HTERT RPE-1 (cell line): ENCODE results near the gene TOP2A.

Experiments used
- in situ Hi-C: fragments of 300-500 bp; cut with MboI; formaldehyde crosslinking; loops from 4 replicates; pipeline ENCODE4 v1.14.3; 2020; ENCODE audit warnings: low sequenced_read_pairs

TOP2A gene

DNA sequence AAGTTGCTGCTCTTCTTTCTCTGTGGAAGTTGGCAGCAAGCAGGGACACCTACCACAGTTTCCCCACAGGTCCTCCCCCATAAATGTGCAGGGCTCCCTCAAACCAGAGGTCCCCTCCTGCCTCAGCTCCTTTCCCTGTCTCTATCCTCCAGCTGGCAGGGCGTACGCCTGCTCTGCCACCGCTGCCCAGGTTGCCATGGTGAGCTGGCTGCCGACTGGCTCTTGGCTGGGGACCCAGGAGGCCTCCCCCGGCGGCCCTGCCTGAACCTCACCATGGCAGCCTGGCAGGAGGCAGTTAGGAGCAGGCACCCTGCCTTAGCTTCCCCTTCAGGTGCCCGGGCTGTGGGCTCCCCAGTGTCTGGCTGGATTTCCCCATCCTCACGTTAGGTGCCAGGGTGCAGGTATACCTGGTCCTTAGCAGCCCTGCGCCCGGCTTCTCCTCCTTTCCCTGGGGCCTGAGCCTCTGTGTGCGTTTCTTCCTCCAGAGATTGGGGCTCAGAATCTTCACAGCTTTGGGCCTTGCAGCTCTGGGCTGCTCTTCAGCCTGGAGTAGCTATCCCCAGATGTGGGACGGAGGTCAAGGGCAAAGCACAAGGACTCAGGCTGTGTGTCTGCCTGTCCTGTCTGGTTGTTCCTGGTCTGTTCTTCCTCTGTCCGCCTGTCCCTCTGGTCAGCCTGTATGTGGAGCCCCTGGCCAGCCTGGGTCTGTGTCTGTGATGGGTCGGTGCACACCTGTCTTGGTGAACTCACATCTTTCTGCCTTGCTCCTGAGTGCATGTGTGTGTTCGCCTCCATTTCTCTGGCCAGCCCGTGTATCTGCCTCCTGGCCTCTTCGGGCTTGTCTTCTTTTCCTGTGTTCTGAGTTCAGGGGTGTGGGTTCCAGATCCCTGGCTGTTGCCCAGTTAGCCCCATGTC is 68.9 kb downstream of the TOP2A start:
- in situ Hi-C loops, result no loop called here

DNA sequence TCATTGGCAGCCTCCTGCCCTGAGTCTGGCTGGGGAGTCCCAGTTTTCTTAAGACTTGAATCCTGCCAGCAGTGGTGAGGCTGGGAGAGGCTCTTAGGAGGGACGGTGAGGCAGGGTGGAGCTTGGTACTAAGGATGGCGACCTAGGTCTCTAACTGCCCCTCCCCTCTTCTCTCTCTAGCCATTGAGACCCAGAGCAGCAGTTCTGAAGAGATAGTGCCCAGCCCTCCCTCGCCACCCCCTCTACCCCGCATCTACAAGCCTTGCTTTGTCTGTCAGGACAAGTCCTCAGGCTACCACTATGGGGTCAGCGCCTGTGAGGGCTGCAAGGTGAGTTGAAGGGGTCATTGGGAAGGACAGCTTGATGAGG is 69.6 kb downstream of the TOP2A start:
- in situ Hi-C loops, result no loop called here

DNA sequence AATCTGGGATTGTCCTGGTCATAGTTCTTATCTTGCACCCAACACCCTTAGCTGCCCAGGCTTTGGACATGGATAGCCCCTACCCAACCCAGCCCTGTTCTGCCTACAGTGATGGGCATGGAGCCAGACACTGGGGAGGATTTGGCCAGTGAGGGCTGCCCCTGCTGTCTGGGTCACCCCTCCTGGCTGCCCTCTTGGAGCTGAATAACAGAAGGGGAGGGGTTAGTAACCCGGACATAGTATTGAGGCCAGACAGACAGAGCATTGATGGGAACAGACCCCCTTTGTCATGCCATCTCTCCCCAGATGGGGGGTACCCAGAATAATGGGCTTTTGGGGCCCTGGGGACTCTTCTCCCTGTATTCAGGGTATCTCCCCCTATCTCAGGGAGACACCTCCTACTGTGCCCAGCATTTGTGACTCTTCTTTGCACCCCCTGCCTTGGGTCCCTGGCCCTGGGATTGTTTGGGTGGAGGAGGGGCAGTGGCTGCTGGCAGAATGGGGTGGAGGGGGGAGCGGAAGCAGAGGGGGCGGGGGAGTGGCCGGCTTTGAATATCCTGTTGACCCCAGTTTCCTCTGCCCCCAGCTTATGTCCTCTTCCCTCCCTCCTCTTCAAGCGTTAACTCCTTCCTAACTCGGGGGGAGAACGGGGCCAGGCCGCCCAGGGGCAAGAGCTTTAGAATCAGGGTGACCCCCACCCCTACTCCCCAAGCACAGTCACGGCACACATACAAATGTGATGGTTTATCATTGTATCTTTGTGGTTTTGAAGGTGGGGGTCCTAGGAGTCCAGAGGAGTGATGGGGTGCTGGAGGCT is 70.2 kb downstream of the TOP2A start:
- in situ Hi-C loops, result no loop called here

DNA sequence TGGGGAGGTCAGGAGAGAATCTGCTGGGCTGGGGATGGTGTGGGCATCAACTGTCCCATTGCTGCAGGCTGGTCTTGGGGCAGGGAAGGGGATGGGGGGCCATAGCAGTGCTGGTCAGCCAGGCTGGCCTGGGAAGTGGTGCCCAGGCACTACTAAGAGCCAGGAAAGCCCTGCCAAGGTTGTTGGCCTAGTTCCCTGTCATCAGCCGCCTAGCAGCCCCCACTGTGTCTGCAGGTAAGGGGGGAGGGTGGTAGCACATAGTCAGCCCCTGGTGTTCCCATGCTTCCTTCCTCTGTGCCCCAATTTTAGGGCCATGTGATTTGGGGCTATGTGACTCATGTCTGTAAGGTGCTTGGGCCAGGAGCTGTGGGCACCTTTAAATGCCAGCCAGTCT is 70.9 kb downstream of the TOP2A start:
- in situ Hi-C loops, result no loop called here

DNA sequence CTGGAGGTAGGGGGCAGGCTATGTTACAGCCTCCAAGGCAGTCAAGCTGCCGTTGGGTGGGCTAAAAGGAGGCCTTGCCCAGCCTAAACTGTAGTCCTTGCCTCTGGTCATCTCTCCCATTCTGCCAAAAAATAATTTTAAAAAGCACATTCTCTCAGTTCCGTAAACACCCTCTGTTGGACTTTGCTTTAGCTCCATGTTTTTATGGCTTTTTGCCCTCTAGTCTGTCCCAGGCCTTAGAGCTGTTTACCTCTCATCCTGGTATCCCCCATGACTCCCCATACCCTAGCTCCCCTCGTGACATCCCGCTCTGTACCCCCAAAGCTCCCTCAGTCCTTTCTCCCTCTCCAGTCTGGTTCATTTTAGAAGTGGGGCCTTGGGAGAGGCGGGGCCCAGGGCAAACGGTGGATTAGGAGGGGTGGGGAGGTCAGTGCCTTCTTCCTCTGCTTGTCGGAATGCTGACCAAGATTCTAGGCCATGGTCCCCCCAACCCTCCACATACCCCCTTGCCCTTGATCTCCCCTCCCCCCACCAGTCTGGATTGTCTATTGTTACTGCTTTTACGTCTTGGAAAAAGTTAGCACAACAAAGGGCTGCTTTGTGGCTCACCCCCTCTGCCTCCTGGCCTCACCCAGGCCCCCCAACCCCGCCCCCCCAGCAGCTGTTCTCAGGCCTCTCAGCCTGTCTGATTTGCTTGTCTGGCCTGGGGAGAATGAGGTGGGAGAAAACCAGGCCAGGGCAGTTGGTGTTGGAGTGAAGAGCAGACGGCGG is 71.5 kb downstream of the TOP2A start:
- in situ Hi-C loops, result no loop called here

DNA sequence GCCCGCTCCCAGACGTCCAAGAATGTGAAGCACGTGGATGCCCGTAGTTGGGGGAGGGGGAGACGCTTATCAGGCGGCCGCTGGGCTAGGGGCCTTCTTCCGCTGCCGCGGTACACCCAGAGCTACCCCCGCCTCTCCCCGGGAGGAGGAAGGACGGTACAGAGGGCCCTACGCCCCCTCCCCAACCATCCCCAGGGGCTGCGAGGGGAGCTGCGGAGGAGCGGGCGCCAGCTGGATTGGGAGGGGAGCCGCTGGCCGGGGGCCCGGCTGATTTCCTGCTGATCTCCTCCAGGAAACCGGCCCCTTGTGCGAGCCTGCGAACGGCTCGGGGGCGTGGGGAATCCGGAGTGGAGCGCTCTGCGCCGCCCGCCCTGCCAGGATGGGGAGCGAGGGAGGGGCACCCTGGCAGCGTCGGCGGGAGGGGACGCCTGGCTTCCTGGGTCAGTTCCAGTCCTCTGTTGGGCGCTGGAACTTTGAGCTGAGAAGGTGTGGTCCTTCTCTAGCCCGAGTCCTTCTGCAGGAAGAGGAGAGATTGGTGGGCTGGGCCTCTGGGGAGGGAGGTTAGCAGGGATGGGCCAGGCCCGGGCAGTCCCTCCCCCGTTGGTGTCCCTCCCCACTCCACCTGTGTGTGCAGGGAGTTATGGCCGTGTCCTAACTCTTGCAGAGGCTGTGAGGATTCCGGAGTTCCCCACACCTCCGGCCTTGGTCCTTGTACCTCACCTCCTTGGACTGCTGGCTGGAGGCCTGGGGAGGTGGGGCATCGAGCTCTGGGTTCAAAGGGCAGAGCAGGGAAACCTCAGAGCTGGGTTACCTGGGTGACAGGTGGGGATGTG is 72.3 kb downstream of the TOP2A start:
- in situ Hi-C loops, result no loop called here

DNA sequence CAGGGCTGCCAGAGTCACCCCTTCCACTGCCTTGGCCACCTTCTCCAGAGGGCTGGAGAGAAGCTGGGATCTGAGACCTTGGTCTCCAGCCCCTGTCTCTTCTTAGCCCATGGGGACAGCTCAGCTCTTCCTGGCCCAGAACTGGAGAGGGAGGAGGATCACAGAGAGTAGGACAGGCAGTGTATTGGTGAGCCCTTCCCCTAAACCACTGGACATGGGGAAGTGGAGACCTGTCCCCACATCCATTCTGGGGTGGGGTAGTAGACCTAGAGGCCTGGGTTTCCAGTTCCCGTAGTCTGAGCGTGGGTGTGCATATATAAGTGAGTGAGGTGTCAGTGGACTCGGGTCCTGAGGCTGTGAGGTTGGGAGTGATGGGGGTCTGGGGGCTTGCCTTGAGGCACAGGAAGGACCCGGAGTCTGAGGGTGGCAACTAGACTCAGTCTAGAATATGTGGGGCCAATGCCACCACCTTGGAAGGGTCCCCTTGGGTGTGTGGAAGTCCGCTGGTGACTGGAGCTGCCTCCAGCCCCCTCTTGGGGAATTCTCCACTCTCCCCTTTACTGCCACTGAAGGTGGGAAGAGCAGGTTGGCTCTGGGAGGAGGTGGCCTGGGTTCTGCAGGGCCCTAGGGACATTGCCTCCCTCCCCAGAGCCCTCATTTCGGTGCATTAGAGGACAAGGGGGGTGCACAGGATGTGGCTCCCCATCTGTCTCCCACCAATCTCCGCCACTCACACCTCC is 73.1 kb downstream of the TOP2A start:
- in situ Hi-C loops, result no loop called here

DNA sequence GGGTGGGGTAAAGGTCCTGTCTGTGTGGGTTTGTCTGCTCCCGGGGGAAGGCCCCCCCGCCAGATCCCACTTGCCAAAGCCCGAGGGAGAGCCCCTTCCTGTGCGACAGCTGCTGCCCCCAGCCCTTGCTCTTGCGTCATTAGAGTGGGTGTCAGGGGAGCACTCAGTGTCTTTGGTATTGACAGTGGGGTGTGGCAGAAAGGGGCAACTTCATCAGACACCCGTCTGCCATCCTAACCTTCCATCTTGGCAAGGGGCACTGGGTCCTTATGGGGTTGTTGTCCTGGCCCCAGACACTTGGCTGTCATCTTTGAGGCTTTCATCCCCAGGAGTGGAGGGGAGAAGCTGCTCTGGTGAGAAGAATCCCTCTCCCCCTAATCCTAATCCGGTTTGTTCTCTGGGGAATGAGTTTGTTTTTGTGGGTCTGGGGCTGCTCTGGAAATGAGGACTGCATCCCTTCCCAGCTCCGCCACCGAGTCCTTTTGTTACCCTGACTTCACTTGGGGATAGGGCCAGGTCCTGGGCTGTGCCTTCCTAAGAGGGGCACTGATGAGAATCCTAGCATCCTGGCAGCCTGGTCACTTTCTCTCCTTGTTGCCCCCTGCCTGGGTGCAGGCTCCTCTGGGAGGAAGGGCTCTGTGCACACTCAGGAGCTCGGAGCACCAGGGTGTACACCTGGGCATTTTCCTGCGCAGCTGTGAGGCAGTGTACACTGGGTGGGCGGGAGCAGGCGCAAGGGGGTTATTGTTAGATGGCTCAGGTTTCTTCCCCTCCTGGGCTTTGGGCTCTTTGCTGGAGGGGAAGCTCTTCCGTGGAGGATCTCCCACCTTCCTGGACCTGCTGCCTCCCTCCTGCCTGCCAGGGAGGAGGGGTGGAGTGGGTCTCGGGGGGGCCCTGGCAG is 74.2 kb downstream of the TOP2A start:
- in situ Hi-C loops, result no loop called here

DNA sequence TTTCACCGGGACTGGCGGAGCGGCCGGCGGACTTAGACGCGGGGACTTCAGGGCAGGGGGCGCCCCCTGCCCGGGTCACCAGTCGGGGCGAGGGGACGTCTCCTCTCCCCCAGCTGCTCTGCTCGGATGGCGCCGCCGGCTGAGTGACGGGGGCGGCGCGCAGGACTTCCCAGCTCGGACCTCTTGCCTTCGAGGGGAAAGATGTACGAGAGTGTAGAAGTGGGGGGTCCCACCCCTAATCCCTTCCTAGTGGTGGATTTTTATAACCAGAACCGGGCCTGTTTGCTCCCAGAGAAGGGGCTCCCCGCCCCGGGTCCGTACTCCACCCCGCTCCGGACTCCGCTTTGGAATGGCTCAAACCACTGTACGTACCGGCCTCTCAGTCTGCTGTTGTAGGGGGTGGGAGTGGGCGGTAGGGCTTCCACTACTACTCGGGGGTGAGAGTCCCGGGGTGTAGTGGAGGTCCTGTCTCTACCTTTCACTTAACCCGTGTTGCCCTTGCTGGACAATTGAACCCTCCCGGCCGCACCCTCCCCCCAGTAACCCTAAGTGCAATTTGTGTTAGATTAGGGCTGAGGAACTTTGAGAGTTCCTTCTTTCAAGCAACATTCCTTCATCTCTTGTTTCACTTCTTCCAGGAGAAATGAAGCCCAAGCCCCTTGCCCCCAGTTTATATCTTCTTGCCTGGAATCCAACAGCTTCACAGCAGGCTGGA is 75.0 kb downstream of the TOP2A start:
- in situ Hi-C loops, result no loop called here

DNA sequence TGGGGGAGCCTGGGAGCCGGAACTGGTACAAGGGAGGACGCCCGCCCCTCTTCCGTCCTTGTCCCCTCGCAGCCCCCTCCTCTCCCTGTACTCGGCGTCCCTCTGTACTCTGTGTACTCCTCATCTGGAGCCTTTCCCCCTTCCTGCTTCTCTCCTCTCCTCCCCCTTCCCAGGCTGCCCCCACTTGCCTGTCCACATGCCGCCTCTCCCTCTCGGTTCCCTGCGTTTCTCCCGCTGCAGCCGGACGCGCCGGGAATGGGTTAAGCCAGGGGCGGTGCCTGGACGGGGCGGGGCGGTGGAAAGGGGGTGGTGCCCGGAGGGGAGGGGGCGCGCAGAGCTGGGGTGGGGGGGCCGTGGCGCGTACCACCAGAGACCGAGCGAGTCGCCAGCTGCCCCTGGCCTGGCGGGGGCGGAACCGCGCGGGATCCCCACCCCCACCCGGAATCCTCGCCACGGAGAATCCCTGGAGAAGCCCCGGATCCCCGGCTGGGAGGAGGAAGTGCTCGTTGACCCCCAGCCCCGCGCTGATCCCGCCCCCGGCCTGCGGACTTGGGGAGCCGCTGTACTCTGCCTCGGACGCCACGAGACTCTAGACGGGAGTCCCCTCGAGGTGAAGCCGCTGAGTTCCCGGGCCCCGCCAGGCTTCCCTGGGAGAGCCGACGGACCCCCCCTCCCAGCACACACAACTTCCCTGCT is 75.7 kb downstream of the TOP2A start:
- in situ Hi-C loops, result no loop called here

DNA sequence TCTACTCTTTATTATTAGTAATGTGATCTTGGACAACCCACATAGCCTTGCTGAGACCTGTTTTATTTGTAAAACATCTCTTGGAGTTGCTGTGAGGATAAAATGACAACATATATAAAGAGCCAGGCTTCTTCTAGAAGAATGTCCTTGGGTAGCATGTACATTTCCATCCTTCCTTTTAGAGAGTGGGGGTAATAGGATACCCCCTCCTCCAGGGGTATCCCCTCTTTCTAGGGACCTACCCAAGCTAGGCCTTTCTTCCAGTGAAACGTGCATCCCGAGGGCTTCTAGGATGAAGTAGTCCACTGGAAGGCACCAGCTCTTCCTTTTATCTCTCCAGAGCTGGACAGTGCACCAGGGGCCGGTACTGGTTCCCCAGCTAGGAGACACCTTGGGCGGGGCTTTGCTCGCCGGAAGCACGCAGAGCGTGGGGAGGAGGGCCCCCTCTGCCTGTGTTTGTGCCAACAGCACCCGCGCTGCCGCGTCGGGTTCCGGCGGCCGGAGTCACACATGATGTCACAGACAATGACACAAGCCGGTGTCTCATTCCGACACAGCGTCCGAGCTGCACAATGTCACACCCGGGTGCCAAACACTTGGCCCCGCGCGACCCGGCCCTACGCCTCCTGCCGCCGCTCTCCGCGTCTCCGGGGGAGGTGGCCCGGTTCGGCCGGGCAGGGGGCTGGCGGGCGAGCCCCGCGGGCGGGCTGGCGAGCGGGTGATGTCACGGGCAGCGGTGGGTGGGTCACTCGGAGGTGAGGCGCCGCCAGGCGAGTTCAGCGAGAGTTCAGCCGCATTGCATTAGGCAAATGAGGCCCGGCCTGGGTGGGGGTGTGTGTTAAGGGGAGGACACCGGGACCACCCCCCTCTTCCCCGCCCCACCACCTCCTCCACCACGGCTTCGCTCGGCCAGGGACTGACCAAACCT is 76.6 kb downstream of the TOP2A start:
- in situ Hi-C loops, result no loop called here

DNA sequence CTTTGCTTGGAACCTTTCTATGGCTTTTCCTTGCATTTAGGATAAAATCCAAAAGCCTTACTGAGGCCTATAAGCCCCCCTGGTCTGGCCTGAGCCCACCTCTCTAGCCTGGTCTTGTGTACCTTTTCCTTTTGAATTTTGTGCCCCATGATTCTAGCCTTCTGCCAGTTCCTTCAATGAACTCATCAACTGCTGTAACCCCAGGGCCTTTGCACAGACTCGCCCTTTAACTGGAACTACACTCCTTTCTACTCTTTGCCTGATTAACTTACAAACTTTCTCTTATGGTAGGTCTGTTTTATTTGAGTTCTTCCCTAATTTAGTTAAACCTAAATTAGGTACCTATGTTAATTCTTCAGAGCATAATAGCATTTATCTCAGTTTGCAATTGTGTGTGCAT is 77.4 kb downstream of the TOP2A start:
- in situ Hi-C loops, result no loop called here

DNA sequence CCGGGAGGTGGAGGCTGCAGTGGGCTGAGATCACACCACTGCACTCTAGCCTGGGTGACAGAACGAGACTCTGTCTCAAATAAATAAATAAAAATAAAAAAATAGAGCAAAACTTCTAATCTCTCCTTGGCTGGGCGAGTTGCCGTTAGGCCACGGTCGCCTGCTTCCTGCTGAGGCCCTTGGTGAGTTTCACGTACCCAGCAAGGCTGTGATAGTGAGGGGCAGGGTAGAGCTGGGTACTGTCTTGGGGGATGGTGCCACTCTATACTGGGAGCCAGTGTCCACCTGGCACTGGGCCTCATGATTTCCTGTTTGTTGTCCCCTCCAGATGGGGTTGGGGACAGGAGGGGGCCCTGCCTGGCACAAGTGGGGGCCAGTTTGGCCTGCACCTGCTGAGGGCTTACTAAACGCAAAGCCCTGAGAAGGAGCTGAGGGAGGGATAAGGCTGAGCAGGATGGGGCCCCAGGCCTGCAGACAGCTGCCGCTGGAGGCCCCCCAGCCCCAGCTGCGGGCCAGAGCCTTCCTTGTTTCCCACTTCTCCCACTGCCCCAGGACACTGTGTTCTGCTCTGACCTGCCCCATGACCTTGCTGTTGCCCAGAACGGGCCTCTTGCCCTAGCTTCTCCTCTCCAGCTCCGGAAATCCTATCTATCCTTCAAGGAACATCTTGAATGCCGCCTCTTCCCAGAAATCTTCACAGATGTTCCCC is 78.6 kb downstream of the TOP2A start:
- in situ Hi-C loops, result no loop called here
